Colon (tissue), 2 donors: ENCODE results near the gene HNRNPCL2.
"Not testable (repeated sequence)": the region's sequence is repeated elsewhere in the genome, so short reads cannot be mapped to it uniquely, and the experiment has no call there.

ENCODE experiments used
- FAIRE-seq: peaks from 2 replicates; lab custom pipeline; 2012; peaks lifted over from hg19 to GRCh38; lab: Jason Lieb, UNC
- donor health status: control.
- donor health status: control.

The HNRNPCL2 gene

DNA sequence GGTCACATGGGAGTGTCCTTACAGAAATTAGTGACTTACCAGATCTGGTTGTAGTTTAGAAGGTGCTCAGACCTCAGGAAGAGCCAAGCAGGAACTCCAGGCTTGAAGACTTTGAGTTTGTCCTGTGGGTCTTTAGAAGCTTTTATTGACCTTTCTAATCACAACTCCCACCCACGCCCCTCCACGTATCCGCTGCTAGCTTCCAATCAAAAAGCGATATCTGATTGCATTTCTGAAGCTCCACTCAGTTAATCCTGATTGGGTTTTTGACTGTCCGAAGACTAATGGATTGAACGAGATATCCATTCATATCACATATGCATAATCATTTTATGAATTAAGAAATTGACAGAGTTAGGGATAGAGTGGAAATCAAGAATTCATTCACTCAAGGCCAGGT lies at the start of gene HNRNPCL2:
TSS of gene HNRNPCL2 (minus strand) at position 101 of the 400 bp plus-strand sequence. CDS start 454 bp downstream, outside the sequence.
- not testable (repeated sequence) for FAIRE-seq

DNA sequence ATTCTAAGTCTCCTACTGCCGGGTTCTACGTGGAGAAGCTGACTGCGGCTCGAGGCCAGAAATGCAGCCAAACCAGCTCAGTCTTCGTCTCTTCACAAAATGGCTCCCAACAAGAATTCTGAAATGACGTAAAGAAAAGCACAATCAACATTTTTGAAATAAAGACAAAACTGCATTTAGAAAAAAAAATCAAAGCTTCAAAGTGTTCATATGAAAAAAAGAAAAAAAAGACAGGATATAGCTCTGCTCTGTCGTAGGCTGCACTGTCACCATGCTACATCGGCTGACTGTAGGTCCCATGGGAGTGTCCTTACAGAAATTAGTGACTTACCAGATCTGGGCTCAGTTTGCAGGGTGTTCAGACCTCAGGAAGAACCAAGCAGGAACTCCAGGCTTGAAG lies 48.9 kb upstream of the HNRNPCL2 start, which contains the start of gene HNRNPCL4:
TSS of gene HNRNPCL4 (minus strand) at position 101 of the 400 bp plus-strand sequence. CDS start 164 bp downstream, outside the sequence.
- not testable (repeated sequence) for FAIRE-seq

DNA sequence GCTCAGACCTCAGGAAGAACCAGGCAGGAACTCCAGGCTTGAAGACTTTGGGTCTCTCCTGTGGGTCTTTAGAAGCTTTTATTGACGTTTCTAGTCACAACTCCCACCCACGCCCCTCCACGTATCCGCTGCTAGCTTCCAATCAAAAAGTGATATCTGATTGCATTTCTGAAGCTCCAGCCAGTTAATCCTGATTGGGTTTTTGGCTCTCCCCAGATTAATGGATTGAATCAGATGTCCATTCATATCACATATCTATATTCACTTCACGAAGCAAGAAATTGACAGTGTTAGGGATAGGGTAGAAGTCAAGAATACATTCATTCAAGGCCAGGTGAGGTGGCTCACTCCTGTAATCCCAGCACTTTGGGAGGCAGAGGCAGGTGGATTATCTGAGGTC lies 39.3 kb upstream of the HNRNPCL2 start, which contains the start of gene PRAMEF26:
TSS of gene PRAMEF26 (minus strand) at position 101 of the 400 bp plus-strand sequence. CDS start 2,914 bp downstream, outside the sequence.
- not testable (repeated sequence) for FAIRE-seq

DNA sequence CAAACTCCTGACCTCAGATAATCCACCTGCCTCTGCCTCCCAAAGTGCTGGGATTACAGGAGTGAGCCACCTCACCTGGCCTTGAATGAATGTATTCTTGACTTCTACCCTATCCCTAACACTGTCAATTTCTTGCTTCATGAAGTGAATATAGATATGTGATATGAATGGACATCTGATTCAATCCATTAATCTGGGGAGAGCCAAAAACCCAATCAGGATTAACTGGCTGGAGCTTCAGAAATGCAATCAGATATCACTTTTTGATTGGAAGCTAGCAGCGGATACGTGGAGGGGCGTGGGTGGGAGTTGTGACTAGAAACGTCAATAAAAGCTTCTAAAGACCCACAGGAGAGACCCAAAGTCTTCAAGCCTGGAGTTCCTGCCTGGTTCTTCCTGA lies 46.2 kb downstream of the HNRNPCL2 start, which contains the start of gene PRAMEF25:
TSS of gene PRAMEF25 (plus strand) at position 301 of the 400 bp plus-strand sequence. CDS start 2,920 bp downstream, outside the sequence.
- FAIRE-seq: not testable (repeated sequence)
